Lower leg skin (tissue), 3 donors: ENCODE measurements around the gene RERE.

Experiments
- CTCF ChIP-seq, 3 donors: fragments of 450-650 bp; IDR thresholded peaks; one replicate each; pipeline ENCODE4 v1.5.1; 2016; ENCODE audit warnings: antibody characterized with exemption in 3 of 3, mild to moderate bottlenecking in 3 of 3, moderate library complexity in 2 of 3
- POLR2A ChIP-seq, 2 donors: fragments of 450-650 bp; IDR thresholded peaks; one replicate each; pipeline ENCODE4 v1.6.1; 2016 to 2017; ENCODE audit warnings: antibody characterized with exemption in 2 of 2, mild to moderate bottlenecking in 1 of 2, moderate library complexity in 1 of 2

GRCh38 chr1:8800416-8800815, 17.0 kb downstream of the RERE start:
- TF ChIP-seq POLR2A (IDR thresholded peaks at IDR 0.05) (no peak), CTCF (IDR thresholded peaks at IDR 0.05) (no peak)
